HG02623 (cell line): ENCODE results near the gene DHRS3.
"Not testable (repeated sequence)": the region's sequence is repeated elsewhere in the genome, so short reads cannot be mapped to it uniquely, and the experiment has no call there.

Experiments
- ATAC-seq: cut with Tn5 transposase; IDR thresholded peaks from one replicate; pipeline ENCODE4 v1.9.1; 2021; ENCODE audit warnings: moderate library complexity; ENCODE audit not compliant: unreplicated experiment

Gene DHRS3

GRCh38 chr1:12617901-12618660 is at the start of gene DHRS3:
Gene DHRS3, minus strand, starts transcription at chr1:12618210. Its CDS starts 862 bp downstream, at chr1:12617348.
- no peak for ATAC-seq

GRCh38 chr1:12666141-12666735 is 48.2 kb upstream of the DHRS3 start:
- no peak for ATAC-seq

GRCh38 chr1:12665511-12665910 is 47.5 kb upstream of the DHRS3 start:
- no peak for ATAC-seq

- ATAC-seq: no peak
Measured at GRCh38 chr1:12662556-12662955, 44.5 kb upstream of the DHRS3 start.

GRCh38 chr1:12661606-12662219 is 43.7 kb upstream of the DHRS3 start:
- no peak for ATAC-seq

- no peak for ATAC-seq
Measured at GRCh38 chr1:12658531-12659453, 40.8 kb upstream of the DHRS3 start.

GRCh38 chr1:12657885-12658512 is 40.0 kb upstream of the DHRS3 start:
- not testable (repeated sequence) for ATAC-seq

GRCh38 chr1:12657060-12657884 is 39.3 kb upstream of the DHRS3 start:
- ATAC-seq: no peak

GRCh38 chr1:12656575-12656974 is 38.6 kb upstream of the DHRS3 start:
- ATAC-seq: no peak

- no peak for ATAC-seq
Measured at GRCh38 chr1:12654657-12655056, 36.6 kb upstream of the DHRS3 start.

- no peak for ATAC-seq
Measured at GRCh38 chr1:12654004-12654567, 36.1 kb upstream of the DHRS3 start.

- no peak for ATAC-seq
Measured at GRCh38 chr1:12649971-12650421, 32.0 kb upstream of the DHRS3 start.

GRCh38 chr1:12648741-12649140 is 30.7 kb upstream of the DHRS3 start:
- ATAC-seq: no peak

GRCh38 chr1:12645401-12645800 is 27.4 kb upstream of the DHRS3 start:
- not testable (repeated sequence) for ATAC-seq

- no peak for ATAC-seq
Measured at GRCh38 chr1:12644829-12645228, 26.8 kb upstream of the DHRS3 start.

GRCh38 chr1:12644237-12644636 is 26.2 kb upstream of the DHRS3 start:
- no peak for ATAC-seq

- no peak for ATAC-seq
Measured at GRCh38 chr1:12643785-12644184, 25.8 kb upstream of the DHRS3 start, which contains the start of gene AADACL4. Gene AADACL4, plus strand, starts transcription at chr1:12644085. Its CDS starts 462 bp downstream, at chr1:12644547.

GRCh38 chr1:12643079-12643478 is 25.1 kb upstream of the DHRS3 start:
- ATAC-seq: no peak

GRCh38 chr1:12640958-12641272 is 22.9 kb upstream of the DHRS3 start:
- ATAC-seq: no peak
